ENCODE data around the gene LMTK3. TPM values are rescaled to one million over a fixed set of nuclear protein-coding genes. Genes with fewer than 3 reads are reported as not detected.

LMTK3 gene
- total and polyA plus RNA-seq, 9 of the 15 experiments (the other 6 are each of a cell fraction or from before 2014, with no cell fraction given): 0.35 to 12.3 (median 2.0) TPM; not detected in 2

DNA sequence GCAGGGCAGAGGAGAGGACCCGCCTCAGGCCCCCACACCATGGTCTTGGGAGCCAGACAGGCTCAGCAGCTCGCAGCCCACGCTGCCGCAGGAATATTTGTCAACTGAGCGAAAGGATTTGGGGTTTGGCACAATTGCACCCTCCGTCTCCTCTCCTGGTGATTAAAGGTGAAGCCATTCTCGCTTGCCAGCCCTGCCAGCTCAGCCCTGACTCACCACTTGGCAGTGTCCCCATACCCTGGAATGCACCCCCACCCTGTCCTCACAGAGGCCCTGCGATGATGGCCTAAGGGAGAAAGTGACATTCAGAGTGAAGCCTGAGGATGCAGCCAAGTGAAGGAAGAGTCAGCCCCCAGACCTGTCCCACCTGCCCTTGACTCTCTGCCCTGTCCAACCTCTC, 23.7 kb downstream of the LMTK3 start (continued):
- TF ChIP-seq, protein P1, sequence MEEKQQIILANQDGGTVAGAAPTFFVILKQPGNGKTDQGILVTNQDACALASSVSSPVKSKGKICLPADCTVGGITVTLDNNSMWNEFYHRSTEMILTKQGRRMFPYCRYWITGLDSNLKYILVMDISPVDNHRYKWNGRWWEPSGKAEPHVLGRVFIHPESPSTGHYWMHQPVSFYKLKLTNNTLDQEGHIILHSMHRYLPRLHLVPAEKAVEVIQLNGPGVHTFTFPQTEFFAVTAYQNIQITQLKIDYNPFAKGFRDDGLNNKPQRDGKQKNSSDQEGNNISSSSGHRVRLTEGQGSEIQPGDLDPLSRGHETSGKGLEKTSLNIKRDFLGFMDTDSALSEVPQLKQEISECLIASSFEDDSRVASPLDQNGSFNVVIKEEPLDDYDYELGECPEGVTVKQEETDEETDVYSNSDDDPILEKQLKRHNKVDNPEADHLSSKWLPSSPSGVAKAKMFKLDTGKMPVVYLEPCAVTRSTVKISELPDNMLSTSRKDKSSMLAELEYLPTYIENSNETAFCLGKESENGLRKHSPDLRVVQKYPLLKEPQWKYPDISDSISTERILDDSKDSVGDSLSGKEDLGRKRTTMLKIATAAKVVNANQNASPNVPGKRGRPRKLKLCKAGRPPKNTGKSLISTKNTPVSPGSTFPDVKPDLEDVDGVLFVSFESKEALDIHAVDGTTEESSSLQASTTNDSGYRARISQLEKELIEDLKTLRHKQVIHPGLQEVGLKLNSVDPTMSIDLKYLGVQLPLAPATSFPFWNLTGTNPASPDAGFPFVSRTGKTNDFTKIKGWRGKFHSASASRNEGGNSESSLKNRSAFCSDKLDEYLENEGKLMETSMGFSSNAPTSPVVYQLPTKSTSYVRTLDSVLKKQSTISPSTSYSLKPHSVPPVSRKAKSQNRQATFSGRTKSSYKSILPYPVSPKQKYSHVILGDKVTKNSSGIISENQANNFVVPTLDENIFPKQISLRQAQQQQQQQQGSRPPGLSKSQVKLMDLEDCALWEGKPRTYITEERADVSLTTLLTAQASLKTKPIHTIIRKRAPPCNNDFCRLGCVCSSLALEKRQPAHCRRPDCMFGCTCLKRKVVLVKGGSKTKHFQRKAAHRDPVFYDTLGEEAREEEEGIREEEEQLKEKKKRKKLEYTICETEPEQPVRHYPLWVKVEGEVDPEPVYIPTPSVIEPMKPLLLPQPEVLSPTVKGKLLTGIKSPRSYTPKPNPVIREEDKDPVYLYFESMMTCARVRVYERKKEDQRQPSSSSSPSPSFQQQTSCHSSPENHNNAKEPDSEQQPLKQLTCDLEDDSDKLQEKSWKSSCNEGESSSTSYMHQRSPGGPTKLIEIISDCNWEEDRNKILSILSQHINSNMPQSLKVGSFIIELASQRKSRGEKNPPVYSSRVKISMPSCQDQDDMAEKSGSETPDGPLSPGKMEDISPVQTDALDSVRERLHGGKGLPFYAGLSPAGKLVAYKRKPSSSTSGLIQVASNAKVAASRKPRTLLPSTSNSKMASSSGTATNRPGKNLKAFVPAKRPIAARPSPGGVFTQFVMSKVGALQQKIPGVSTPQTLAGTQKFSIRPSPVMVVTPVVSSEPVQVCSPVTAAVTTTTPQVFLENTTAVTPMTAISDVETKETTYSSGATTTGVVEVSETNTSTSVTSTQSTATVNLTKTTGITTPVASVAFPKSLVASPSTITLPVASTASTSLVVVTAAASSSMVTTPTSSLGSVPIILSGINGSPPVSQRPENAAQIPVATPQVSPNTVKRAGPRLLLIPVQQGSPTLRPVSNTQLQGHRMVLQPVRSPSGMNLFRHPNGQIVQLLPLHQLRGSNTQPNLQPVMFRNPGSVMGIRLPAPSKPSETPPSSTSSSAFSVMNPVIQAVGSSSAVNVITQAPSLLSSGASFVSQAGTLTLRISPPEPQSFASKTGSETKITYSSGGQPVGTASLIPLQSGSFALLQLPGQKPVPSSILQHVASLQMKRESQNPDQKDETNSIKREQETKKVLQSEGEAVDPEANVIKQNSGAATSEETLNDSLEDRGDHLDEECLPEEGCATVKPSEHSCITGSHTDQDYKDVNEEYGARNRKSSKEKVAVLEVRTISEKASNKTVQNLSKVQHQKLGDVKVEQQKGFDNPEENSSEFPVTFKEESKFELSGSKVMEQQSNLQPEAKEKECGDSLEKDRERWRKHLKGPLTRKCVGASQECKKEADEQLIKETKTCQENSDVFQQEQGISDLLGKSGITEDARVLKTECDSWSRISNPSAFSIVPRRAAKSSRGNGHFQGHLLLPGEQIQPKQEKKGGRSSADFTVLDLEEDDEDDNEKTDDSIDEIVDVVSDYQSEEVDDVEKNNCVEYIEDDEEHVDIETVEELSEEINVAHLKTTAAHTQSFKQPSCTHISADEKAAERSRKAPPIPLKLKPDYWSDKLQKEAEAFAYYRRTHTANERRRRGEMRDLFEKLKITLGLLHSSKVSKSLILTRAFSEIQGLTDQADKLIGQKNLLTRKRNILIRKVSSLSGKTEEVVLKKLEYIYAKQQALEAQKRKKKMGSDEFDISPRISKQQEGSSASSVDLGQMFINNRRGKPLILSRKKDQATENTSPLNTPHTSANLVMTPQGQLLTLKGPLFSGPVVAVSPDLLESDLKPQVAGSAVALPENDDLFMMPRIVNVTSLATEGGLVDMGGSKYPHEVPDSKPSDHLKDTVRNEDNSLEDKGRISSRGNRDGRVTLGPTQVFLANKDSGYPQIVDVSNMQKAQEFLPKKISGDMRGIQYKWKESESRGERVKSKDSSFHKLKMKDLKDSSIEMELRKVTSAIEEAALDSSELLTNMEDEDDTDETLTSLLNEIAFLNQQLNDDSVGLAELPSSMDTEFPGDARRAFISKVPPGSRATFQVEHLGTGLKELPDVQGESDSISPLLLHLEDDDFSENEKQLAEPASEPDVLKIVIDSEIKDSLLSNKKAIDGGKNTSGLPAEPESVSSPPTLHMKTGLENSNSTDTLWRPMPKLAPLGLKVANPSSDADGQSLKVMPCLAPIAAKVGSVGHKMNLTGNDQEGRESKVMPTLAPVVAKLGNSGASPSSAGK (IDR thresholded peaks at IDR 0.05): no peak
- TF ChIP-seq BRD4 (IDR thresholded peaks at IDR 0.05) (no peak), CCAR2 (IDR thresholded peaks at IDR 0.05; ENCODE audit: low read depth, low read length) (no peak), ERF (CRISPR knock-in tag; IDR thresholded peaks at IDR 0.05) (no peak), BDP1 (IDR thresholded peaks at IDR 0.05; ENCODE audit: insufficient read depth, insufficient read length) (no peak), SAFB (IDR thresholded peaks at IDR 0.05; ENCODE audit: borderline replicate concordance, low read depth, low read length) (no peak)
- TF ChIP-seq, protein P2, sequence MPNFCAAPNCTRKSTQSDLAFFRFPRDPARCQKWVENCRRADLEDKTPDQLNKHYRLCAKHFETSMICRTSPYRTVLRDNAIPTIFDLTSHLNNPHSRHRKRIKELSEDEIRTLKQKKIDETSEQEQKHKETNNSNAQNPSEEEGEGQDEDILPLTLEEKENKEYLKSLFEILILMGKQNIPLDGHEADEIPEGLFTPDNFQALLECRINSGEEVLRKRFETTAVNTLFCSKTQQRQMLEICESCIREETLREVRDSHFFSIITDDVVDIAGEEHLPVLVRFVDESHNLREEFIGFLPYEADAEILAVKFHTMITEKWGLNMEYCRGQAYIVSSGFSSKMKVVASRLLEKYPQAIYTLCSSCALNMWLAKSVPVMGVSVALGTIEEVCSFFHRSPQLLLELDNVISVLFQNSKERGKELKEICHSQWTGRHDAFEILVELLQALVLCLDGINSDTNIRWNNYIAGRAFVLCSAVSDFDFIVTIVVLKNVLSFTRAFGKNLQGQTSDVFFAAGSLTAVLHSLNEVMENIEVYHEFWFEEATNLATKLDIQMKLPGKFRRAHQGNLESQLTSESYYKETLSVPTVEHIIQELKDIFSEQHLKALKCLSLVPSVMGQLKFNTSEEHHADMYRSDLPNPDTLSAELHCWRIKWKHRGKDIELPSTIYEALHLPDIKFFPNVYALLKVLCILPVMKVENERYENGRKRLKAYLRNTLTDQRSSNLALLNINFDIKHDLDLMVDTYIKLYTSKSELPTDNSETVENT (CRISPR knock-in tag; IDR thresholded peaks at IDR 0.05): no peak
